ENCODE results near the gene SPAG9. TPM values are rescaled to one million over a fixed set of nuclear protein-coding genes. Genes with fewer than 3 reads are reported as not detected.

The SPAG9 gene
- total RNA-seq, 4 donors from 2014 or later, result 81.2 to 99.9 (median 89.9) TPM

- H3K27me3 ChIP-seq, result no peaks in the 10 kb centered on the region
- H3K27ac ChIP-seq (replicated peaks in 1 of 4), result peak overlapping the region; percentile 89 to 96 (median 94)
- peaks cover 10 to 34% (median 25%) of the 10 kb centered on the region in 4 donors for H3K4me1 ChIP-seq
- peaks cover 26 to 54% (median 48%) of the 10 kb centered on the region in 4 donors for H3K36me3 ChIP-seq
- no peak for DNase-seq (ENCODE audit: extremely low spot score)
- WGBS, result 16% methylated on average over 19 of the region's 21 CpGs
- TF ChIP-seq POLR2A (IDR thresholded peaks at IDR 0.05; ENCODE audit: low read depth) (no peak), POLR2AphosphoS5 (IDR thresholded peaks at IDR 0.05) (no peak), EP300 (IDR thresholded peaks at IDR 0.05) (no peak)
- TF ChIP-seq, protein P1, sequence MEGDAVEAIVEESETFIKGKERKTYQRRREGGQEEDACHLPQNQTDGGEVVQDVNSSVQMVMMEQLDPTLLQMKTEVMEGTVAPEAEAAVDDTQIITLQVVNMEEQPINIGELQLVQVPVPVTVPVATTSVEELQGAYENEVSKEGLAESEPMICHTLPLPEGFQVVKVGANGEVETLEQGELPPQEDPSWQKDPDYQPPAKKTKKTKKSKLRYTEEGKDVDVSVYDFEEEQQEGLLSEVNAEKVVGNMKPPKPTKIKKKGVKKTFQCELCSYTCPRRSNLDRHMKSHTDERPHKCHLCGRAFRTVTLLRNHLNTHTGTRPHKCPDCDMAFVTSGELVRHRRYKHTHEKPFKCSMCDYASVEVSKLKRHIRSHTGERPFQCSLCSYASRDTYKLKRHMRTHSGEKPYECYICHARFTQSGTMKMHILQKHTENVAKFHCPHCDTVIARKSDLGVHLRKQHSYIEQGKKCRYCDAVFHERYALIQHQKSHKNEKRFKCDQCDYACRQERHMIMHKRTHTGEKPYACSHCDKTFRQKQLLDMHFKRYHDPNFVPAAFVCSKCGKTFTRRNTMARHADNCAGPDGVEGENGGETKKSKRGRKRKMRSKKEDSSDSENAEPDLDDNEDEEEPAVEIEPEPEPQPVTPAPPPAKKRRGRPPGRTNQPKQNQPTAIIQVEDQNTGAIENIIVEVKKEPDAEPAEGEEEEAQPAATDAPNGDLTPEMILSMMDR (IDR thresholded peaks at IDR 0.05), result no peak
- H3K4me3 ChIP-seq, result peak overlapping the region; percentile 71 to 93 (median 82)
- intact Hi-C loops (cut with DNase I), result loop anchor here (5.0 kb wide), 1 partner anchor 97 kb away; the partner anchor contains the start of genes MBTD1 and UTP18
- no peaks in the 10 kb centered on the region for H3K9me3 ChIP-seq
These were observed 45.1 kb upstream of the SPAG9 start for GRCh38 chr17:51165680-51166197.

GRCh38 chr17:51164911-51165679, 44.4 kb upstream of the SPAG9 start:
- Histone ChIP-seq H3K27me3 (no peaks in the 10 kb centered on the region), H3K36me3 (peaks cover 20 to 54% (median 47%) of the 10 kb centered on the region in 4 donors), H3K9me3 (no peaks in the 10 kb centered on the region), H3K4me1 (peaks cover 10 to 34% (median 25%) of the 10 kb centered on the region in 4 donors), H3K27ac (replicated peaks in 1 of 4) (peak overlapping the region; percentile 89 to 96 (median 94)), H3K4me3 (peak overlapping the region; percentile 71 to 93 (median 82))
- intact Hi-C loops (cut with DNase I), result loop anchor here (5.0 kb wide), 1 partner anchor 97 kb away; the partner anchor contains the start of genes MBTD1 and UTP18
- no peak for TF ChIP-seq EP300 (IDR thresholded peaks at IDR 0.05)
- TF ChIP-seq, protein P1 (IDR thresholded peaks at IDR 0.05), result no peak
- no peak for TF ChIP-seq POLR2AphosphoS5 (IDR thresholded peaks at IDR 0.05)
- TF ChIP-seq POLR2A (IDR thresholded peaks at IDR 0.05; ENCODE audit: low read depth), result no peak
- WGBS, result 72% methylated on average over 16 of the region's 16 CpGs
- DNase-seq (ENCODE audit: extremely low spot score), result no peak

GRCh38 chr17:51161541-51161940, 40.9 kb upstream of the SPAG9 start:
- TF ChIP-seq POLR2AphosphoS5 (IDR thresholded peaks at IDR 0.05) (no peak), POLR2A (IDR thresholded peaks at IDR 0.05; ENCODE audit: low read depth) (no peak), EP300 (IDR thresholded peaks at IDR 0.05) (no peak)
- TF ChIP-seq, protein P1 (IDR thresholded peaks at IDR 0.05), result no peak
- H3K9me3 ChIP-seq, result no peaks in the 10 kb centered on the region
- H3K4me3 ChIP-seq, result no peak overlapping the region
- no peaks in the 10 kb centered on the region for H3K27me3 ChIP-seq
- H3K36me3 ChIP-seq, result peaks cover 7 to 53% (median 35%) of the 10 kb centered on the region in 4 donors
- peaks cover 6 to 13% (median 10%) of the 10 kb centered on the region in 4 donors for H3K4me1 ChIP-seq
- 65% methylated on average over 3 of the region's 3 CpGs for WGBS
- H3K27ac ChIP-seq (replicated peaks in 1 of 4), result no peak overlapping the region
- intact Hi-C loops (cut with DNase I), result no loop called here
- no peak for DNase-seq (ENCODE audit: extremely low spot score)

- DNase-seq (ENCODE audit: extremely low spot score), result no peak
- 87% methylated on average over 3 of the region's 3 CpGs for WGBS
- Histone ChIP-seq H3K27ac (replicated peaks in 1 of 4) (no peak overlapping the region), H3K36me3 (peaks cover 7 to 60% (median 42%) of the 10 kb centered on the region in 4 donors), H3K9me3 (no peaks in the 10 kb centered on the region), H3K4me1 (peaks cover 3 to 5% (median 4%) of the 10 kb centered on the region in 4 donors), H3K27me3 (no peaks in the 10 kb centered on the region), H3K4me3 (no peak overlapping the region)
- intact Hi-C loops (cut with DNase I), result no loop called here
- TF ChIP-seq EP300 (IDR thresholded peaks at IDR 0.05) (no peak), POLR2A (IDR thresholded peaks at IDR 0.05; ENCODE audit: low read depth) (no peak), POLR2AphosphoS5 (IDR thresholded peaks at IDR 0.05) (no peak)
- TF ChIP-seq, protein P1 (IDR thresholded peaks at IDR 0.05), result no peak
These were observed 38.9 kb upstream of the SPAG9 start for GRCh38 chr17:51159604-51160003.
